Skin epidermis (tissue), 12 donors: ENCODE data around the gene SUPV3L1.
"Not testable (repeated sequence)": the region's sequence is repeated elsewhere in the genome, so short reads cannot be mapped to it uniquely, and the experiment has no call there.

Experiments
- H3K27ac ChIP-seq, 21 experiments: fragments of 200-600 bp; sonication (generic) in 11 of 21; one replicate each; pipeline ENCODE4 v1.5.0; 2020; ENCODE audit warnings: mild to moderate bottlenecking in 3 of 21, inconsistent platforms in 2 of 21, moderate library complexity in 2 of 21
- H3K4me3 ChIP-seq, 7 experiments: fragments of 200-600 bp; sonication (generic) in 2 of 7; one replicate each; pipeline ENCODE4 v1.5.0; 2020; ENCODE audit warnings: inconsistent platforms in 2 of 7, mild to moderate bottlenecking in 2 of 7, moderate library complexity in 1 of 7

Gene SUPV3L1

GRCh38 chr10:69179743-69180524 lies at the start of gene SUPV3L1:
SUPV3L1 (plus strand) TSS chr10:69180234; CDS start chr10:69180292, 58 bp downstream.
- peak within 1 kb of the TSS; percentile 63 to 99 (median 94) for H3K27ac ChIP-seq

GRCh38 chr10:69130251-69130650 lies 49.8 kb upstream of the SUPV3L1 start:
- Histone ChIP-seq H3K4me3 (no peak overlapping the region), H3K27ac (no peak overlapping the region)

More at GRCh38 chr10:69179743-69180524, at the start of gene SUPV3L1:
- peak within 1 kb of the TSS; percentile 85 to 99 (median 92) for H3K4me3 ChIP-seq

GRCh38 chr10:69139961-69140360 lies 40.1 kb upstream of the SUPV3L1 start:
- no peak overlapping the region for H3K27ac ChIP-seq
- no peak overlapping the region for H3K4me3 ChIP-seq

- no peak overlapping the region for H3K27ac ChIP-seq
- no peak overlapping the region for H3K4me3 ChIP-seq
Measured at GRCh38 chr10:69141304-69141703, 38.7 kb upstream of the SUPV3L1 start.

- H3K27ac ChIP-seq, result not testable (repeated sequence)
Measured at GRCh38 chr10:69142074-69142473, 38.0 kb upstream of the SUPV3L1 start.

GRCh38 chr10:69142983-69143382 lies 37.1 kb upstream of the SUPV3L1 start:
- no peak overlapping the region for H3K27ac ChIP-seq
- H3K4me3 ChIP-seq, result no peak overlapping the region

More at GRCh38 chr10:69142074-69142473, 38.0 kb upstream of the SUPV3L1 start:
- not testable (repeated sequence) for H3K4me3 ChIP-seq

GRCh38 chr10:69145329-69145728 lies 34.7 kb upstream of the SUPV3L1 start:
- Histone ChIP-seq H3K4me3 (no peak overlapping the region), H3K27ac (no peak overlapping the region)

- H3K27ac ChIP-seq, result no peak overlapping the region
- no peak overlapping the region for H3K4me3 ChIP-seq
Measured at GRCh38 chr10:69145864-69146263, 34.2 kb upstream of the SUPV3L1 start.

GRCh38 chr10:69146759-69147158 lies 33.3 kb upstream of the SUPV3L1 start:
- no peak overlapping the region for H3K27ac ChIP-seq
- H3K4me3 ChIP-seq, result no peak overlapping the region

- H3K27ac ChIP-seq, result no peak overlapping the region
- H3K4me3 ChIP-seq, result no peak overlapping the region
Measured at GRCh38 chr10:69151984-69152383, 28.1 kb upstream of the SUPV3L1 start.

GRCh38 chr10:69153227-69153626 lies 26.8 kb upstream of the SUPV3L1 start:
- no peak overlapping the region for H3K4me3 ChIP-seq
- H3K27ac ChIP-seq, result no peak overlapping the region

GRCh38 chr10:69160809-69161241 lies 19.2 kb upstream of the SUPV3L1 start:
- H3K27ac ChIP-seq, result no peak overlapping the region
- no peak overlapping the region for H3K4me3 ChIP-seq

GRCh38 chr10:69168493-69168892 lies 11.5 kb upstream of the SUPV3L1 start:
- no peak overlapping the region for H3K4me3 ChIP-seq
- no peak overlapping the region for H3K27ac ChIP-seq

GRCh38 chr10:69172241-69172982 lies 7.6 kb upstream of the SUPV3L1 start:
- Histone ChIP-seq H3K4me3 (no peak overlapping the region), H3K27ac (no peak overlapping the region)

- not testable (repeated sequence) for H3K27ac ChIP-seq, H3K4me3 ChIP-seq
Measured at GRCh38 chr10:69175326-69175725, 4.7 kb upstream of the SUPV3L1 start.

GRCh38 chr10:69176823-69177222 lies 3.2 kb upstream of the SUPV3L1 start:
- no peak overlapping the region for H3K4me3 ChIP-seq
- no peak overlapping the region for H3K27ac ChIP-seq

- Histone ChIP-seq H3K4me3 (peak overlapping the region; percentile 85 to 99 (median 92)), H3K27ac (peak overlapping the region in 20 of 21 experiments; percentile 87 to 99 (median 94))
Measured at GRCh38 chr10:69179089-69179742, 818 bp upstream of the SUPV3L1 start.

- peak overlapping the region; percentile 85 to 99 (median 92) for H3K4me3 ChIP-seq
- peak overlapping the region; percentile 63 to 99 (median 94) for H3K27ac ChIP-seq
Measured at GRCh38 chr10:69180525-69181204, 631 bp downstream of the SUPV3L1 start.

- Histone ChIP-seq H3K4me3 (peak overlapping the region in 4 of 7 experiments; percentile 85 to 99 (median 96)), H3K27ac (peak overlapping the region in 2 of 21 experiments; percentile 98)
Measured at GRCh38 chr10:69181433-69181832, 1.4 kb downstream of the SUPV3L1 start.

- no peak overlapping the region for H3K27ac ChIP-seq
- no peak overlapping the region for H3K4me3 ChIP-seq
Measured at GRCh38 chr10:69182005-69182404, 2.0 kb downstream of the SUPV3L1 start.
